ENCODE data around the gene CHD5.

Gene CHD5

GRCh38 chr1:6086358-6086757 lies 93.8 kb downstream of the CHD5 start:
- DNase-seq (ENCODE audit: low read depth, low spot score), result no peak
- TF ChIP-seq FOXP2 (optimal IDR thresholded peaks at IDR 0.05; ENCODE audit: control extremely low read depth, extremely low read length, insufficient read depth), result no peak
- TF ChIP-seq EZH2 (IDR thresholded peaks at IDR 0.05), result no peak
- TF ChIP-seq POLR2AphosphoS5 (IDR thresholded peaks at IDR 0.05; ENCODE audit: borderline replicate concordance, low read depth, low read length), result no peak

GRCh38 chr1:6085666-6086065 lies 94.5 kb downstream of the CHD5 start:
- Histone ChIP-seq H3K9me3 (ENCODE audit: low read depth, low read length) (no peaks in the 10 kb centered on the region), H3K4me3 (no peak overlapping the region), H3K9ac (ENCODE audit: insufficient read length) (no peak overlapping the region), H3K27ac (no peak overlapping the region), H3K36me3 (ENCODE audit: insufficient read depth, low read length) (no peaks in the 10 kb centered on the region)
- no peak for DNase-seq (ENCODE audit: low read depth, low spot score)
- TF ChIP-seq POLR2AphosphoS5 (IDR thresholded peaks at IDR 0.05; ENCODE audit: borderline replicate concordance, low read depth, low read length) (no peak), EZH2 (IDR thresholded peaks at IDR 0.05) (no peak), FOXP2 (optimal IDR thresholded peaks at IDR 0.05; ENCODE audit: control extremely low read depth, extremely low read length, insufficient read depth) (no peak)

More at GRCh38 chr1:6086358-6086757, 93.8 kb downstream of the CHD5 start:
- H3K9ac ChIP-seq (ENCODE audit: insufficient read length), result no peak overlapping the region
- H3K9me3 ChIP-seq (ENCODE audit: low read depth, low read length), result no peaks in the 10 kb centered on the region
- H3K36me3 ChIP-seq (ENCODE audit: insufficient read depth, low read length), result no peaks in the 10 kb centered on the region
- H3K4me3 ChIP-seq, result no peak overlapping the region
- no peak overlapping the region for H3K27ac ChIP-seq

- H3K27ac ChIP-seq, result no peak overlapping the region
- no peak for DNase-seq (ENCODE audit: low read depth, low spot score)
- H3K36me3 ChIP-seq (ENCODE audit: insufficient read depth, low read length), result no peaks in the 10 kb centered on the region
- H3K4me3 ChIP-seq, result no peak overlapping the region
- no peaks in the 10 kb centered on the region for H3K9me3 ChIP-seq (ENCODE audit: low read depth, low read length)
- TF ChIP-seq EZH2 (IDR thresholded peaks at IDR 0.05), result no peak
- TF ChIP-seq POLR2AphosphoS5 (IDR thresholded peaks at IDR 0.05; ENCODE audit: borderline replicate concordance, low read depth, low read length), result no peak
- TF ChIP-seq FOXP2 (optimal IDR thresholded peaks at IDR 0.05; ENCODE audit: control extremely low read depth, extremely low read length, insufficient read depth), result no peak
- no peak overlapping the region for H3K9ac ChIP-seq (ENCODE audit: insufficient read length)
Measured at GRCh38 chr1:6084781-6085495, 95.2 kb downstream of the CHD5 start.

- Histone ChIP-seq H3K36me3 (ENCODE audit: insufficient read depth, low read length) (no peaks in the 10 kb centered on the region), H3K9ac (ENCODE audit: insufficient read length) (no peak overlapping the region), H3K27ac (no peak overlapping the region), H3K9me3 (ENCODE audit: low read depth, low read length) (no peaks in the 10 kb centered on the region), H3K4me3 (no peak overlapping the region)
- TF ChIP-seq FOXP2 (optimal IDR thresholded peaks at IDR 0.05; ENCODE audit: control extremely low read depth, extremely low read length, insufficient read depth) (no peak), POLR2AphosphoS5 (IDR thresholded peaks at IDR 0.05; ENCODE audit: borderline replicate concordance, low read depth, low read length) (no peak), EZH2 (IDR thresholded peaks at IDR 0.05) (no peak)
- no peak for DNase-seq (ENCODE audit: low read depth, low spot score)
Measured at GRCh38 chr1:6083801-6084446, 96.2 kb downstream of the CHD5 start.

- DNase-seq (ENCODE audit: low read depth, low spot score), result no peak
- Histone ChIP-seq H3K9ac (ENCODE audit: insufficient read length) (no peak overlapping the region), H3K4me3 (no peak overlapping the region), H3K27ac (no peak overlapping the region), H3K9me3 (ENCODE audit: low read depth, low read length) (no peaks in the 10 kb centered on the region), H3K36me3 (ENCODE audit: insufficient read depth, low read length) (no peaks in the 10 kb centered on the region)
- TF ChIP-seq POLR2AphosphoS5 (IDR thresholded peaks at IDR 0.05; ENCODE audit: borderline replicate concordance, low read depth, low read length) (no peak), FOXP2 (optimal IDR thresholded peaks at IDR 0.05; ENCODE audit: control extremely low read depth, extremely low read length, insufficient read depth) (no peak), EZH2 (IDR thresholded peaks at IDR 0.05) (no peak)
Measured at GRCh38 chr1:6083385-6083784, 96.7 kb downstream of the CHD5 start.

GRCh38 chr1:6082430-6082971 lies 97.6 kb downstream of the CHD5 start:
- no peaks in the 10 kb centered on the region for H3K9me3 ChIP-seq (ENCODE audit: low read depth, low read length)
- no peak overlapping the region for H3K27ac ChIP-seq
- H3K4me3 ChIP-seq, result no peak overlapping the region
- H3K36me3 ChIP-seq (ENCODE audit: insufficient read depth, low read length), result no peaks in the 10 kb centered on the region
- TF ChIP-seq EZH2 (IDR thresholded peaks at IDR 0.05) (no peak), FOXP2 (optimal IDR thresholded peaks at IDR 0.05; ENCODE audit: control extremely low read depth, extremely low read length, insufficient read depth) (no peak), POLR2AphosphoS5 (IDR thresholded peaks at IDR 0.05; ENCODE audit: borderline replicate concordance, low read depth, low read length) (no peak)
- no peak for DNase-seq (ENCODE audit: low read depth, low spot score)
- no peak overlapping the region for H3K9ac ChIP-seq (ENCODE audit: insufficient read length)

GRCh38 chr1:6081901-6082300 lies 98.2 kb downstream of the CHD5 start:
- TF ChIP-seq POLR2AphosphoS5 (IDR thresholded peaks at IDR 0.05; ENCODE audit: borderline replicate concordance, low read depth, low read length) (no peak), FOXP2 (optimal IDR thresholded peaks at IDR 0.05; ENCODE audit: control extremely low read depth, extremely low read length, insufficient read depth) (no peak), EZH2 (IDR thresholded peaks at IDR 0.05) (no peak)
- no peak for DNase-seq (ENCODE audit: low read depth, low spot score)
- no peak overlapping the region for H3K4me3 ChIP-seq
- no peaks in the 10 kb centered on the region for H3K9me3 ChIP-seq (ENCODE audit: low read depth, low read length)
- H3K9ac ChIP-seq (ENCODE audit: insufficient read length), result no peak overlapping the region
- H3K36me3 ChIP-seq (ENCODE audit: insufficient read depth, low read length), result no peaks in the 10 kb centered on the region
- H3K27ac ChIP-seq, result no peak overlapping the region

- H3K27ac ChIP-seq, result no peak overlapping the region
- H3K9ac ChIP-seq (ENCODE audit: insufficient read length), result no peak overlapping the region
- no peaks in the 10 kb centered on the region for H3K36me3 ChIP-seq (ENCODE audit: insufficient read depth, low read length)
- no peak for DNase-seq (ENCODE audit: low read depth, low spot score)
- no peaks in the 10 kb centered on the region for H3K9me3 ChIP-seq (ENCODE audit: low read depth, low read length)
- no peak for TF ChIP-seq EZH2 (IDR thresholded peaks at IDR 0.05)
- TF ChIP-seq POLR2AphosphoS5 (IDR thresholded peaks at IDR 0.05; ENCODE audit: borderline replicate concordance, low read depth, low read length), result no peak
- no peak for TF ChIP-seq FOXP2 (optimal IDR thresholded peaks at IDR 0.05; ENCODE audit: control extremely low read depth, extremely low read length, insufficient read depth)
- H3K4me3 ChIP-seq, result no peak overlapping the region
Measured at GRCh38 chr1:6080469-6080868, 99.7 kb downstream of the CHD5 start.
